HepG2 (cell line): ENCODE data around the gene PKLR. TPM values are rescaled to one million over a fixed set of nuclear protein-coding genes. Genes with fewer than 3 reads are reported as not detected.
A peak's percentile ranks its signal among the peaks of the same experiment; 100 is the strongest.

Experiments
- AGO1 ChIP-seq: fragments of 200-400 bp; formaldehyde crosslinking; IDR thresholded peaks from 2 replicates; pipeline ENCODE4 v1.6.1; 2017; ENCODE audit warnings: mild to moderate bottlenecking, low read depth, low read length, moderate library complexity; ENCODE audit not compliant: poor library complexity, severe bottlenecking
- ARNT2 ChIP-seq: sonication (generic); formaldehyde crosslinking; IDR thresholded peaks from 2 replicates; pipeline ENCODE4 v1.8.0; 2022; ENCODE audit warnings: mild to moderate bottlenecking, low read depth, missing genetic modification reagents, moderate library complexity
- ESRRA ChIP-seq: sonication (generic); formaldehyde crosslinking; IDR thresholded peaks from 2 replicates; pipeline ENCODE4 v1.5.1; 2020; ENCODE audit warnings: mild to moderate bottlenecking, low read depth, missing genetic modification reagents
- GLI4 ChIP-seq: sonication (generic); formaldehyde crosslinking; IDR thresholded peaks from 2 replicates; pipeline ENCODE4 v1.5.1; 2020; ENCODE audit warnings: missing genetic modification reagents, mild to moderate bottlenecking, moderate library complexity, borderline replicate concordance
- JUNB ChIP-seq: sonication (generic); formaldehyde crosslinking; IDR thresholded peaks from 2 replicates; pipeline ENCODE4 v1.8.0; 2022; ENCODE audit warnings: missing genetic modification reagents, mild to moderate bottlenecking, borderline replicate concordance
- MEIS1 ChIP-seq: sonication (generic); formaldehyde crosslinking; IDR thresholded peaks from 2 replicates; pipeline ENCODE4 v1.9.0; 2021; ENCODE audit warnings: mild to moderate bottlenecking, missing genetic modification reagents, moderate library complexity, borderline replicate concordance
- MIER2 ChIP-seq: IDR thresholded peaks from 2 replicates; pipeline ENCODE4 v1.6.1; 2016; ENCODE audit warnings: missing biosample characterization, missing genetic modification reagents
- MIER3 ChIP-seq: IDR thresholded peaks from 2 replicates; pipeline ENCODE4 v1.6.1; 2016; ENCODE audit warnings: missing compliant biosample characterization, borderline replicate concordance
- RCOR2 ChIP-seq: IDR thresholded peaks from 2 replicates; pipeline ENCODE4 v1.6.1; 2016; ENCODE audit warnings: missing biosample characterization, missing genetic modification reagents
- SAFB2 ChIP-seq: sonication (generic); formaldehyde crosslinking; IDR thresholded peaks from 2 replicates; pipeline ENCODE4 v1.5.1; 2020; ENCODE audit warnings: missing genetic modification reagents, low read depth, mild to moderate bottlenecking, borderline replicate concordance
- SMARCC2 ChIP-seq: fragments of 450-650 bp; IDR thresholded peaks from 2 replicates; pipeline ENCODE4 v1.6.1; 2017; ENCODE audit warnings: antibody characterized with exemption, mild to moderate bottlenecking
- SRY ChIP-seq: sonication (generic); formaldehyde crosslinking; IDR thresholded peaks from 2 replicates; pipeline ENCODE4 v1.8.0; 2022; ENCODE audit warnings: mild to moderate bottlenecking, missing genetic modification reagents
- TBX2 ChIP-seq: sonication (generic); formaldehyde crosslinking; IDR thresholded peaks from 2 replicates; pipeline ENCODE4 v1.5.0; 2020; ENCODE audit warnings: missing genetic modification reagents, mild to moderate bottlenecking, borderline replicate concordance
- THAP11 ChIP-seq: IDR thresholded peaks from 2 replicates; pipeline ENCODE4 v1.6.1; 2016; ENCODE audit warnings: missing biosample characterization, missing genetic modification reagents
- ZNF232 ChIP-seq: sonication (generic); formaldehyde crosslinking; IDR thresholded peaks from 2 replicates; pipeline ENCODE4 v1.4.0; 2020; ENCODE audit warnings: missing genetic modification reagents, borderline replicate concordance
- ZNF260 ChIP-seq: sonication (generic); formaldehyde crosslinking; IDR thresholded peaks from 2 replicates; pipeline ENCODE4 v1.4.0; 2020; ENCODE audit warnings: missing genetic modification reagents, low read depth, mild to moderate bottlenecking, borderline replicate concordance
- ZNF282 ChIP-seq: fragments of 450-650 bp; IDR thresholded peaks from 2 replicates; pipeline ENCODE4 v1.6.1; 2018; ENCODE audit not compliant: partially characterized antibody
- ZNF432 ChIP-seq: sonication (generic); formaldehyde crosslinking; IDR thresholded peaks from 2 replicates; pipeline ENCODE4 v1.5.0; 2020; ENCODE audit warnings: missing genetic modification reagents, mild to moderate bottlenecking, borderline replicate concordance
- ZNF44 ChIP-seq: sonication (generic); formaldehyde crosslinking; IDR thresholded peaks from 2 replicates; pipeline ENCODE4 v1.5.1; 2020; ENCODE audit warnings: mild to moderate bottlenecking, missing genetic modification reagents
- ZNF572 ChIP-seq: sonication (generic); formaldehyde crosslinking; IDR thresholded peaks from 2 replicates; pipeline ENCODE4 v1.5.1; 2020; ENCODE audit warnings: mild to moderate bottlenecking, missing genetic modification reagents
- ZNF780A ChIP-seq: sonication (generic); formaldehyde crosslinking; IDR thresholded peaks from 2 replicates; pipeline ENCODE4 v1.8.0; 2022; ENCODE audit warnings: mild to moderate bottlenecking, missing genetic modification reagents, moderate library complexity
- polyA plus RNA-seq, 8 experiments: library from polyadenylated mRNA; depleted of rRNA in 3 of 8; stranded (reverse) in 7 of 8; unstranded in 1 of 8; fragments of >200 nt; fragmentation: Illumina TruSeq in 4 of 8; extraction: Trizol in 4 of 8; gene quantifications; 2 replicates each; pipeline versions ENCODE4 v1.2.1 to v1.2.3, GENCODE V29; 2011 to 2016; ENCODE audit warnings: low read depth in 4 of 8, missing spikeins in 1 of 8, mixed read lengths in 1 of 8; ENCODE audit not compliant: insufficient read depth in 1 of 8
- total RNA-seq, 5 experiments: library from RNA; depleted of rRNA; stranded (reverse); fragments of >200 nt; fragmentation: Illumina TruSeq; extraction: Trizol; gene quantifications; 2 replicates each; pipeline ENCODE4 v1.2.3, GENCODE V29; 2016; ENCODE audit warnings: low read depth in 1 of 5
- TF ChIP-seq, protein P1 (sequence below): sonication (generic); formaldehyde crosslinking; IDR thresholded peaks from 2 replicates; pipeline ENCODE4 v1.5.1; 2020; ENCODE audit warnings: mild to moderate bottlenecking, missing genetic modification reagents, borderline replicate concordance
- TF ChIP-seq, protein P2 (sequence below): sonication (generic); formaldehyde crosslinking; IDR thresholded peaks from 2 replicates; pipeline ENCODE4 v1.4.0; 2020; ENCODE audit warnings: mild to moderate bottlenecking, missing genetic modification reagents

The PKLR gene
- total and polyA plus RNA-seq, 2 of the 13 experiments (the other 11 are each of a cell fraction or from before 2014, with no cell fraction given) = 10.3 to 29.3 TPM

DNA sequence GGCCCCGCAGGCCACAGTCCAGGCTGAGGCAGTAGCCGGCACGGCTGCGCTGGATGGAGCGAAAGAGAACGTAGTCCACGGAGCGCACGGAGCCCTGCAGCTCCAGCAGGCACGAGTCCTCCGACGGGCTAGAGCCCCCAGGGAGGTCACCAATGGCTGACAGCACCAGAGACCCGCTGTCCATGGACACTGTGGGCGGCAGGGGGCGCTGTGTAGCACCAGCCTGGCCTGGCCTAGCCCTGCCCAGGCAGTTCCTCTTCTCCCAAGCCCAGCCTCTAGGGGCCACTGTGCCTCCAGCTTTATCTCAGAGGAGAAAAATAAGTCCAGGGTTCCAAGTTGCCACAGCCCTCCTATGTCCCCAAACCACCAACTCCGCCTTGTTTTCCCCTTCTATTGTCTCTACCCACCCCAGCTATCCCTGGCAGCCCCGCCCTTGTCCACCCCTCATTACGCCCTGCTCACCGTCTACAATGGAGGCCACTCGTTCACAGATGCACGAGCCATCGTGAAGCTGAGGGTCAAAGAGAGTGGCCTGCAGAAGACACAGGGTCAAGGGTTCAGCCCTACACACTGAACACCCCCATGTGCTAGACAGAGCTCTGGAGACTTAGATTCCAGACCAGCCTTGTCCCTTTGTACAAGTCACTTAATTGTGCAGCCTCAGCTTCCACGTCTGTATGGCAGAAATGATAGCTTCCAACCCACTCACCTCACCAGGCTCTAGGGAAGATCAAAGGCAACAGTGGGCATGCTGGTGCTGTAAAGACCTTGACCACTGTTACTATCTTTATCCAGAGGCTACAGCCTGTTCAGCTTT, 50.4 kb downstream of the PKLR start (continued):
- no peak for TF ChIP-seq ZNF282
- TF ChIP-seq MEIS1 (CRISPR knock-in tag) = 0 out of 2 replicates have a peak, but pooled peaks have one; percentile 50
- no peak for TF ChIP-seq ZNF260 (CRISPR knock-in tag)
- TF ChIP-seq ZNF44 = no peak
- no peak for TF ChIP-seq GLI4 (CRISPR knock-in tag)
- no peak for TF ChIP-seq MIER2 (CRISPR knock-in tag)
- TF ChIP-seq, protein P1, sequence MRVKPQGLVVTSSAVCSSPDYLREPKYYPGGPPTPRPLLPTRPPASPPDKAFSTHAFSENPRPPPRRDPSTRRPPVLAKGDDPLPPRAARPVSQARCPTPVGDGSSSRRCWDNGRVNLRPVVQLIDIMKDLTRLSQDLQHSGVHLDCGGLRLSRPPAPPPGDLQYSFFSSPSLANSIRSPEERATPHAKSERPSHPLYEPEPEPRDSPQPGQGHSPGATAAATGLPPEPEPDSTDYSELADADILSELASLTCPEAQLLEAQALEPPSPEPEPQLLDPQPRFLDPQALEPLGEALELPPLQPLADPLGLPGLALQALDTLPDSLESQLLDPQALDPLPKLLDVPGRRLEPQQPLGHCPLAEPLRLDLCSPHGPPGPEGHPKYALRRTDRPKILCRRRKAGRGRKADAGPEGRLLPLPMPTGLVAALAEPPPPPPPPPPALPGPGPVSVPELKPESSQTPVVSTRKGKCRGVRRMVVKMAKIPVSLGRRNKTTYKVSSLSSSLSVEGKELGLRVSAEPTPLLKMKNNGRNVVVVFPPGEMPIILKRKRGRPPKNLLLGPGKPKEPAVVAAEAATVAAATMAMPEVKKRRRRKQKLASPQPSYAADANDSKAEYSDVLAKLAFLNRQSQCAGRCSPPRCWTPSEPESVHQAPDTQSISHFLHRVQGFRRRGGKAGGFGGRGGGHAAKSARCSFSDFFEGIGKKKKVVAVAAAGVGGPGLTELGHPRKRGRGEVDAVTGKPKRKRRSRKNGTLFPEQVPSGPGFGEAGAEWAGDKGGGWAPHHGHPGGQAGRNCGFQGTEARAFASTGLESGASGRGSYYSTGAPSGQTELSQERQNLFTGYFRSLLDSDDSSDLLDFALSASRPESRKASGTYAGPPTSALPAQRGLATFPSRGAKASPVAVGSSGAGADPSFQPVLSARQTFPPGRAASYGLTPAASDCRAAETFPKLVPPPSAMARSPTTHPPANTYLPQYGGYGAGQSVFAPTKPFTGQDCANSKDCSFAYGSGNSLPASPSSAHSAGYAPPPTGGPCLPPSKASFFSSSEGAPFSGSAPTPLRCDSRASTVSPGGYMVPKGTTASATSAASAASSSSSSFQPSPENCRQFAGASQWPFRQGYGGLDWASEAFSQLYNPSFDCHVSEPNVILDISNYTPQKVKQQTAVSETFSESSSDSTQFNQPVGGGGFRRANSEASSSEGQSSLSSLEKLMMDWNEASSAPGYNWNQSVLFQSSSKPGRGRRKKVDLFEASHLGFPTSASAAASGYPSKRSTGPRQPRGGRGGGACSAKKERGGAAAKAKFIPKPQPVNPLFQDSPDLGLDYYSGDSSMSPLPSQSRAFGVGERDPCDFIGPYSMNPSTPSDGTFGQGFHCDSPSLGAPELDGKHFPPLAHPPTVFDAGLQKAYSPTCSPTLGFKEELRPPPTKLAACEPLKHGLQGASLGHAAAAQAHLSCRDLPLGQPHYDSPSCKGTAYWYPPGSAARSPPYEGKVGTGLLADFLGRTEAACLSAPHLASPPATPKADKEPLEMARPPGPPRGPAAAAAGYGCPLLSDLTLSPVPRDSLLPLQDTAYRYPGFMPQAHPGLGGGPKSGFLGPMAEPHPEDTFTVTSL (CRISPR knock-in tag) = 0 out of 2 replicates have a peak, but pooled peaks have one; percentile 36
- no peak for TF ChIP-seq ZNF780A
- no peak for TF ChIP-seq AGO1
- peak; percentile 41; the same call in 1 of the 2 replicates for TF ChIP-seq TBX2 (CRISPR knock-in tag)
- no peak; the same call in 1 of the 2 replicates for TF ChIP-seq ZNF572 (CRISPR knock-in tag)
- TF ChIP-seq RCOR2 (CRISPR knock-in tag) = no peak
- TF ChIP-seq MIER3 (CRISPR knock-in tag) = no peak
- peak; percentile 87; the same call in 1 of the 2 replicates for TF ChIP-seq ZNF232 (CRISPR knock-in tag)
- TF ChIP-seq SRY = no peak
- no peak for TF ChIP-seq ESRRA (CRISPR knock-in tag)
- TF ChIP-seq, protein P2, sequence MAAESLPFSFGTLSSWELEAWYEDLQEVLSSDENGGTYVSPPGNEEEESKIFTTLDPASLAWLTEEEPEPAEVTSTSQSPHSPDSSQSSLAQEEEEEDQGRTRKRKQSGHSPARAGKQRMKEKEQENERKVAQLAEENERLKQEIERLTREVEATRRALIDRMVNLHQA = no peak
- TF ChIP-seq JUNB (CRISPR knock-in tag) = no peak
- no peak; the same call in 1 of the 2 replicates for TF ChIP-seq SAFB2 (CRISPR knock-in tag)
- TF ChIP-seq SMARCC2 = no peak
- TF ChIP-seq ARNT2 (CRISPR knock-in tag) = 0 out of 2 replicates have a peak, but pooled peaks have one; percentile 12
- no peak for TF ChIP-seq ZNF432 (CRISPR knock-in tag)
- peak; percentile 84 for TF ChIP-seq THAP11 (CRISPR knock-in tag)
